ENCODE data around the gene OPN4. TPM values are rescaled to one million over a fixed set of nuclear protein-coding genes. Genes with fewer than 3 reads are reported as not detected.

The OPN4 gene
- total RNA-seq, 1 experiment from 2014 or later: not detected

- no peaks in the 10 kb centered on the region for H3K4me1 Mint-ChIP-seq (ENCODE audit: low read depth, unreplicated experiment)
- DNase-seq: peak in 1 of 2 experiments; percentile 21
- H3K36me3 Mint-ChIP-seq (ENCODE audit: insufficient read depth, unreplicated experiment): no peaks in the 10 kb centered on the region
- BruUV-seq (replicated peaks): no TSS peak
- no peaks in the 10 kb centered on the region for H3K27me3 Mint-ChIP-seq (ENCODE audit: insufficient read depth, unreplicated experiment)
- POLR2A ChIA-PET: no interaction called here
- no peak overlapping the region for H3K27ac Mint-ChIP-seq (ENCODE audit: unreplicated experiment)
- CTCF ChIA-PET: no interaction called here
- no peak overlapping the region for H3K4me3 Mint-ChIP-seq (ENCODE audit: unreplicated experiment)
- H3K9me3 ChIP-seq: no peaks in the 10 kb centered on the region
- no peaks in the 10 kb centered on the region for H3K27me3 ChIP-seq (replicated peaks; ENCODE audit: control insufficient read depth, insufficient read depth, low read length)
- no peak for TF ChIP-seq CTCF (IDR thresholded peaks at IDR 0.05; ENCODE audit: insufficient read depth in 1 of 2, low read depth in 1 of 2, low read length in 1 of 2, severe bottlenecking in 1 of 2, unreplicated experiment in 1 of 2)
- H3K4me3 ChIP-seq (ENCODE audit: low read depth, low read length): no peak overlapping the region
- no peaks in the 10 kb centered on the region for H3K4me1 ChIP-seq
- no peaks in the 10 kb centered on the region for H3K36me3 ChIP-seq (ENCODE audit: control insufficient read depth, insufficient read depth, low read length)
- no peaks in the 10 kb centered on the region for H3K9me3 Mint-ChIP-seq (ENCODE audit: unreplicated experiment)
- intact Hi-C loops (cut with micrococcal nuclease; ENCODE audit: unreplicated experiment): no loop called here
Observed at GRCh38 chr10:86653379-86653778, 968 bp upstream of the OPN4 start.

- Histone ChIP-seq H3K27me3 (replicated peaks; ENCODE audit: control insufficient read depth, insufficient read depth, low read length) (no peaks in the 10 kb centered on the region), H3K9me3 (no peaks in the 10 kb centered on the region), H3K4me3 (ENCODE audit: low read depth, low read length) (no peak overlapping the region), H3K36me3 (ENCODE audit: control insufficient read depth, insufficient read depth, low read length) (no peaks in the 10 kb centered on the region), H3K4me1 (no peaks in the 10 kb centered on the region)
- Mint-ChIP-seq H3K9me3 (ENCODE audit: unreplicated experiment) (no peaks in the 10 kb centered on the region), H3K27me3 (ENCODE audit: insufficient read depth, unreplicated experiment) (no peaks in the 10 kb centered on the region), H3K27ac (ENCODE audit: unreplicated experiment) (no peak overlapping the region), H3K36me3 (ENCODE audit: insufficient read depth, unreplicated experiment) (no peaks in the 10 kb centered on the region), H3K4me1 (ENCODE audit: low read depth, unreplicated experiment) (no peaks in the 10 kb centered on the region), H3K4me3 (ENCODE audit: unreplicated experiment) (no peak overlapping the region)
- POLR2A ChIA-PET: no interaction called here
- no peak for TF ChIP-seq CTCF (IDR thresholded peaks at IDR 0.05; ENCODE audit: insufficient read depth in 1 of 2, low read depth in 1 of 2, low read length in 1 of 2, severe bottlenecking in 1 of 2, unreplicated experiment in 1 of 2)
- CTCF ChIA-PET: interaction anchor here (0.6 kb wide), 1 partner anchor 254 kb away, joined by 3 read pairs; no protein-coding TSS in a partner anchor
- BruUV-seq (replicated peaks): no TSS peak
- peak in 1 of 2 experiments; percentile 2 for DNase-seq
- intact Hi-C loops (cut with micrococcal nuclease; ENCODE audit: unreplicated experiment): no loop called here
Observed at GRCh38 chr10:86653987-86654386, 360 bp upstream of the OPN4 start.

GRCh38 chr10:86655173-86655540 is 810 bp downstream of the OPN4 start:
- Histone ChIP-seq H3K9me3 (no peaks in the 10 kb centered on the region), H3K4me3 (ENCODE audit: low read depth, low read length) (no peak overlapping the region), H3K4me1 (no peaks in the 10 kb centered on the region), H3K36me3 (ENCODE audit: control insufficient read depth, insufficient read depth, low read length) (no peaks in the 10 kb centered on the region), H3K27me3 (replicated peaks; ENCODE audit: control insufficient read depth, insufficient read depth, low read length) (no peaks in the 10 kb centered on the region)
- peak in 1 of 2 experiments; percentile 18 for DNase-seq
- BruUV-seq (replicated peaks): no TSS peak
- H3K27me3 Mint-ChIP-seq (ENCODE audit: insufficient read depth, unreplicated experiment): no peaks in the 10 kb centered on the region
- ChIA-PET CTCF (no interaction called here), POLR2A (no interaction called here)
- no peak for TF ChIP-seq CTCF (IDR thresholded peaks at IDR 0.05; ENCODE audit: insufficient read depth in 1 of 2, low read depth in 1 of 2, low read length in 1 of 2, severe bottlenecking in 1 of 2, unreplicated experiment in 1 of 2)
- no peaks in the 10 kb centered on the region for H3K9me3 Mint-ChIP-seq (ENCODE audit: unreplicated experiment)
- H3K36me3 Mint-ChIP-seq (ENCODE audit: insufficient read depth, unreplicated experiment): no peaks in the 10 kb centered on the region
- intact Hi-C loops (cut with micrococcal nuclease; ENCODE audit: unreplicated experiment): no loop called here
- no peak overlapping the region for H3K4me3 Mint-ChIP-seq (ENCODE audit: unreplicated experiment)
- H3K27ac Mint-ChIP-seq (ENCODE audit: unreplicated experiment): no peak overlapping the region
- no peaks in the 10 kb centered on the region for H3K4me1 Mint-ChIP-seq (ENCODE audit: low read depth, unreplicated experiment)

Data from Caco-2 (cell line).